NCI-H2196 (cell line): ENCODE results near the gene CORO2A.
A peak's percentile ranks its signal among the peaks of the same experiment; 100 is the strongest.
"Not testable (repeated sequence)": the region's sequence is repeated elsewhere in the genome, so short reads cannot be mapped to it uniquely, and the experiment has no call there.

ENCODE experiments used
- DNase-seq: peaks from one replicate; lab custom pipeline; 2025; ENCODE audit not compliant: unreplicated experiment; lab: John Stamatoyannopoulos, UW

The CORO2A gene

GRCh38 chr9:98118640-98119601, 73.5 kb downstream of the CORO2A start, which contains the start of gene TRIM14:
TSS of gene TRIM14 (minus strand) at chr9:98119222. CDS start at chr9:98119188, 34 bp downstream.
- DNase-seq, result peak; percentile 57

DNA sequence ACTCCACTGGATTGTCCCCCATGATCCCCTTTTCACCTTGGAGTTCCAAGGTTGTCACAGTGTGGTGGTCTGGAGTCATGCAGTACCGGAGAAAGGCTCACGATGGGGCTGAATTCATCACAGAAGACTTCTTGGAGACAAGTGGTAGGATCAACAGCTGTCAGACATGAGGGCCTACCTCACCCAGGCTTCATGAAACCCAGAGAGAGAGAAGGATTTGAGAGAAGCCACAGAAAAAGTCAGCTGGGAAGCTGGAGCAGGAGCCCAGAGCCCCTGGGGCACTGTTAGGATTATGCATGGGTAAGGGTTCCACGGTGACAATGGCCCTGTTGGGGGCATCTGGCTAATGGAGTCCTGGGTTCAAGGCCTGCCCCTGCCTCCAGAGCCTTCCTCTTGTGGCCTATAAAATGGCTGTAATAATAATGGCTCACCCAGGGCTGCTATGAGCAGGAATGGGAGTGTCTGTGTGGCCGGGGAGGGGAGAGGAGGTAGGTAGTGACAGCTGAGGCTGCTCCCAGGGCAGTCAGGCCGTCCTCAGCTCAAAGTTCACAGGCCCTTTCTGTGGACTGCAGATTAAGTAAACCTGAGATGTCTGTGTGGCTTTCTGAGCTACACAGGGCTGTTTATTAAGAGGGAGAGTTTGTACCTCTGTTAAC, 74.3 kb downstream of the CORO2A start:
- DNase-seq, result peak; percentile 6

- DNase-seq, result not testable (repeated sequence)
These were observed 75.3 kb downstream of the CORO2A start for GRCh38 chr9:98117097-98117496.

DNA sequence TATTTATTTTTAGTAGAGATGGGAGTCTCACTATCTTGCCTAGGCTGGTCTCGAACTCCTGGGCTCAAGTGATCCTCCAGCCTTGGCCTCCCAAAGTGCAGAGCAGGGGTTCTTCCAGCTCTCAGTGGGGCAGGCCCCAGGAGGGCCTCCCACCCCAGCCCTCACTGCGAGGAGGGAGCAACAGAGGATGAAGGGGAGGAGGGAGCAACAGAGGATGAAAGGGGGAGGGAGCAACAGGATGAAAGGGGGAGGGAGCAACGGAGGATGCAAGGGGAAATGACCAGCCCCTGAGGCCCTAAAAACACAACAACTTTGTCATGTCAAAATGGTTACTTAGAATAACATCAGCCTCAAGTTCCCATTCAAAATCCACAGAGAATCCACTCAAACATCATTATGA, 83.4 kb downstream of the CORO2A start:
- DNase-seq, result no peak

DNA sequence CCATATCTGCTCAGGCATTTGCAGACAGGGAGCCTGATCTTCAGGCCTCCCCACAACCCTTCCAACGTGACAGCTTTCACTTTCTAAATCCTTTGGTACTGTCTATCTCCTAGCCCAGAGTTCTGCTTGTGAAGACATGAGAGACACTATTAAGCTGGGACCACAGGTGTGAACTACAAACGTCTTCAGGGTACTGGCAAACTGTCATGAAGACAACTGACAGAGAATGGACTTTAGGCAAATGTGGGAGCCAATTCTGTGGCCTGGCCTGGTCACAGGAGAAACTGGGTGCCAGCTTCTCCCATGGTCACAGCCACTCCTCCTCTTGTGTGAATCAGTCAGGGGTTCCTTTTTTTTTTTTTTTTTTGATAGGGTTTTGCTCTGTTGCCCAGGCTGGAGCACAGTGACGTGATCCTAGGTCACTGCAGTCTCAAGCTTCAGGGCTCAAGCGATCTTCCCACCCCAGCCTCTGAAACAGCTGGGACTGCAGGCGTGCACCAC, 83.9 kb downstream of the CORO2A start:
- no peak for DNase-seq

- no peak for DNase-seq
These were observed 84.5 kb downstream of the CORO2A start for GRCh38 chr9:98107926-98108325.

- no peak for DNase-seq
These were observed 87.4 kb downstream of the CORO2A start for GRCh38 chr9:98105006-98105405.

DNA sequence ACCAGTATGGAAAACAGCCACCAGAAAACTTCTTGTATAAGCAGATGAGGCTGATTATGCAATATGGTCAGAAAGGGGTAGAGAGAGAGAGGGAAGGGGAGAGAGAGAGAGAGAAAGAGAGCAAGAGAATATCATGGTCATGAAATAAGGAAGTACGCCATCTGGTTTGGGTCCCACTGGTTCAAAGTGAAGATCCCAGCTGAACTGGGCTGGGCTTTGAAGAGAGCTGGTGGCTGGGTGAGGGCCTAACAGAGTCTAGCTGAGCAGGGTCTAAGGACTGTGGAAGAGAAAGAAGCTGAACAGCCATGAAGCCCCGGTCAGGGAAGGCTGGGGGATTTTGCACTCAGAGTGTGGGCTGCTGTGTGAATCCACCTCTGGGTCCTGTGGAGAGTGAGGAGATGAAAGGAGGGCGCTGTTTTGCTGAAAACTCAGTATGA, 88.0 kb downstream of the CORO2A start:
- no peak for DNase-seq

DNA sequence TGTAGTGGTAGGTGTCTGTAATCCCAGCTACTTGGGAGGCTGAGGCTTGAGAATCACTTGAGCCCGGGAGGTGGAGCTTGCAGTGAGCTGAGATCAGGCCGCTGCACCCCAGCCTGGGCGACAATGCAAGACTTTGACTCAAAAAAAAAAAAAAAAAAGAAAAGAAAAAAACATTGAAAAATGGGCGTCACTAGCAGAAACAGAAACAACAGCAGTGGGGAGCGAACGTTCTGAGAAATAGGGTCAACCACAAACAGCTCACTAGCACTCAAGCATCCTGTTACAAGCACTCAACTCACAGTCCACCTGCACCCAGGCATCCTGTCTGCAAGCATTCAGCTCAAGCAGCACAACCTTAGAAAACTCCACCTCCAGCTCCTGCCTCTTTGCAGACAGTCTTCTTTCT, 90.6 kb downstream of the CORO2A start:
- peak; percentile 66 for DNase-seq

DNA sequence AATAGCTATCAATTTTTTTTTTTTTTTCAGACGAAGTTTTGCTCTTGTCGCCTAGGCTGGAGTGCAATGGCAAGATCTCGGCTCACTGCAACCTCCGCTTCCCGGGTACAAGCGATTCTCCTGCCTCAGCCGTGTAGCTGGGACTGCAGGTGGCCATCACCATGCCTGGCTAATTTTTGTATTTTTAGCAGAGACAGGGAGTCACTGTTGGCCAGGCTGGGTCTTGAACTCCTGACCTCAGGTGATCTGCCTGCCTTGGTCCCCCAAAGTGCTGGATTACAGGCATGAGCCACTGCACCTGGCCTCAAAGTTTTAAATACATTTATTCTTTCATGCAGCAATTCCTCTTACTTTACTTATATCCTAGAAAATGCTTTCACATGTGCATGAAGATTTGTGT, 91.0 kb downstream of the CORO2A start:
- DNase-seq, result no peak

DNA sequence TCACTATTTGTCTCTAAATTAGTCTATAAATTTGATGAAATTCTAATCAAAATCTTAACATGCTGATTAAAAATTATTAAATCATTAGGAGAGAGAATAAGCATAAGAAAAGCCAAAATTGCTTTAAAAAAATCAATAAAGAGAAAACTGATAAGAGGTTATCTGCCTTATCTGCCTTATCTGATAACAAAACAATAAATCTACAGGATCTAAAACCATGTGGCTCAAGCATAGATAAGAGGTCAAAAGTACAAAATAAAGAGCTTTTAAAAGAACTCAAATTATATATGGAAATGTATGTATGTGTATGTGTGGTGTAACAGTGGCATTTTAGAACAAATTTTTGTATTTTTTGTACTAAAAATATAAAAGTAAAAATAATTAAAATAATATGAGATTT, 92.0 kb downstream of the CORO2A start:
- no peak for DNase-seq

DNA sequence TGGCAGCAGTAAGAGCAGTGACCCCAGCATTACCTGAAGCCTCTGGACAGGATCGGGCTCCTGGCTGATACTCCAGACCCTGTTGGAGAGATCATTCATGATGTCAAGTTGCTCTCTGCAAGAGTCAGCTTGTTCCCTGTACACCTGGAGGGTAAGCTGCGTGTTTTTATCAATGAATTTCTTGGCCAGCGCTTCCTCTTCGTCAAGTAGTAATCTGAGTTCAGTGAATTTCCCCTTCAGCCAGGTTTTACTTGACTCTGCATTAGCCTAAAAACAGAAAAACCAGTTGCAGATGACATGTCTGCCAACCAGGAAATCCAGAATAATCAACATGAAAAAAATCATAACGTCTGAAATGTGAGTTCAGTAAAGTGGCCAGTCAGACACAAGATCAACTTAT, 92.5 kb downstream of the CORO2A start:
- DNase-seq, result peak; percentile 71

- no peak for DNase-seq
These were observed 93.1 kb downstream of the CORO2A start for GRCh38 chr9:98099346-98099745.

DNA sequence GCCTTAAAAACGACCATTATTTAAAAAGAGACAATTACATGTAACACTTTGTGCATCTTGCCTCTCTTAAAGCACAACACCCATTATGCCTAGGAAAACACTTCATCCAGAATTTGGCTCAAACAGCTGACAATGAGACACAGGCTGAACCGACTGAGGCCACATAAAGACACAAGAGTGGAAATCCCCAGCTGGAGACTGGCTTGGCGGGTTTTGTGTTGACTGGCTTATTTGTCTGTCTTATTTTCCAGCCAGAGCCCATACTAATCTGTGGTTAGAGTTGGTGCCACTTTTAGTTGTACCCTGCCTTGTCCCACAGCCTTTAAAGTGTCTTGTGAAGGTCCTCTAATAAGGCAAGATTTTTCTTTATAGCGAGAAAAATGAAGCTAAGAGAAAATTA, 94.6 kb downstream of the CORO2A start:
- DNase-seq, result peak; percentile 59

GRCh38 chr9:98096091-98096490, 96.3 kb downstream of the CORO2A start:
- no peak for DNase-seq

GRCh38 chr9:98095401-98095800, 97.0 kb downstream of the CORO2A start:
- no peak for DNase-seq

- DNase-seq, result no peak
These were observed 97.6 kb downstream of the CORO2A start for GRCh38 chr9:98094851-98095250.

- DNase-seq, result no peak
These were observed 98.1 kb downstream of the CORO2A start for GRCh38 chr9:98094316-98094715.

DNA sequence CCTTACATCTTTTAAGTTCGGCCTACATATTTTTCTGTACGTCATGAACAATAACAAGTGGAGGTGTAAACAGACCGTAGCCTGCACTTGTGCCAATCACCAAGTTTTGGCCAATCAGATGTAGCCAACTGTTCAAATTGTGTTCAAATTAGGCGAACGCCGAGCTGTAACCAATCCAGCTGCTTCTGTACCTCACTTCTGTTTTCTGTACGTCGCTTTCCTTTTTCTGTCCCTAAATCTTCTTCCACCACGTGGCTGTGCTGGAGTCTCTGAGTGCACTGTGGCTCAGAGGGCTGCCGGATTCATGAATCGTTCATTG, 99.9 kb downstream of the CORO2A start:
- no peak for DNase-seq

DNA sequence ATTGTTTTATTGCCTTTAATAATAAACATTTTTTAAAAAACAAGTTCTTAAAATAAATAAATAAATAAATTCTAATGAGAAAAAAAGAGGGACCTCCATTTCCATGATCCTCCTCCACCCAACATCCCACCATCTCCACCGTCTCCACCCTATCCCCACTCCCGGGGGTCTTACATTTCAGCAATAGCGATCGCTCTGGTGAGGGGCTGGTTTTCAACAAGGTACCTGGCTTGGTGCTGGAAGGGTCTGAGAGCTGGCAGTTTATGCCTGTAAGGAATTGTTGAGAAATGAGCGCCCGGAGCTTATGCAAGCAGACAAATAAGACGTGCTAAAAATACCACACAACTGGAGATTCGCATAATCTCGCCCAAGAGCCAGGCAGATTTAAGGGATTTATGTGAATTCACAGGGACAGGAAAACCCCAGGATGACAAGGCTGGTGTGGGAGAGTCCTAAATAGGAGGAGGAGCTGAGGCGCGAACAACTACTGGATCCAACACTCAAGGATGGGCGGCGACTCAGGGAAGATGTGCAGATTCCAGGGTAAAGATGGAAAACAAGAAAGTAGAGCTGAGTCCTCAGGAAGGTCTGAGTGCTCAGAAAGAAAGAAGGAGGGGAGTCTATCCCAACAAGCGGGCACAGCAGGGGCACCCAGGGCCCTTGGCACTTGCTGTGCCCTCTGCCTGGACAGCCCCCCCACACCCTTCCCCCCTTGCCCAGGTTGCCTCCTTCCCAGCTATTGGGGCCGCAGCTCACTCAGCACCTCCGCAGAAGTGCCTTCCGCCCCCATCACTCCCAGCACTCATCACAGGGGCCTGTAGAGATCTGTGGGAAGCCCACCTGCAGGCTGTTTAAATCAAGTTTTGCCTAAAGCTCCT, 100.5 kb downstream of the CORO2A start:
- DNase-seq, result no peak

DNA sequence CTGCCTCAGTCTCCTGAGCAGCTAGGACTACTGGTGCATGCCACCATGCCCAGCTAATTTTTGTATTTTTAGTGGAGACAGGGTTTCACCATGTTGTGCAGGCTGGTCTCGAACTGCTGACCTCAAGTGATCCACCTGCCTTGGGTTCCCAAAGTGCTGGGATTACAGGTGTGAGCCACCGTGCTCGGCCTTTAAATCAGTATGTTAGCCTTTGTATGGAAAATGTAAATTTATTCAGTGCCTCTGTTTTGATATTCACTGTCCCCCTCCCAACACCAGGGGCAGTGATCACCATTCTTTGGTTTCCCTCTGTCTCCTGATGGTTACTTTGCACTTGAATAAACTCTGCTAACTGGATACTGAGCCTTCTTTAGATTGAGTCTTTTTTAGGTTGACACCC, 101.8 kb downstream of the CORO2A start:
- DNase-seq, result not testable (repeated sequence)
